ENCODE results near the gene COMT.
A peak's percentile ranks its signal among the peaks of the same experiment; 100 is the strongest.

COMT gene

GRCh38 chr22:19984201-19984753 lies 42.7 kb downstream of the COMT start:
- no peak for DNase-seq

GRCh38 chr22:19984851-19985811 lies 43.6 kb downstream of the COMT start:
- no peak for DNase-seq

- no peak for DNase-seq
These were observed 44.4 kb downstream of the COMT start for GRCh38 chr22:19986011-19986409.

GRCh38 chr22:19986410-19987341 lies 45.1 kb downstream of the COMT start:
- peak; percentile 74 to 81 for DNase-seq

GRCh38 chr22:19987394-19988306 lies 46.1 kb downstream of the COMT start:
- no peak for DNase-seq

GRCh38 chr22:19988331-19988808 lies 46.8 kb downstream of the COMT start:
- no peak for DNase-seq

GRCh38 chr22:19988965-19989724 lies 47.6 kb downstream of the COMT start:
- DNase-seq, result no peak

GRCh38 chr22:19989725-19990067 lies 48.1 kb downstream of the COMT start:
- DNase-seq, result no peak

GRCh38 chr22:19990188-19990587 lies 48.6 kb downstream of the COMT start:
- DNase-seq, result no peak

GRCh38 chr22:19990609-19991394 lies 49.2 kb downstream of the COMT start:
- no peak for DNase-seq

- DNase-seq, result no peak
These were observed 49.7 kb downstream of the COMT start for GRCh38 chr22:19991395-19991644.

- no peak for DNase-seq
These were observed 50.3 kb downstream of the COMT start for GRCh38 chr22:19991645-19992451.

GRCh38 chr22:19992481-19992911 lies 50.9 kb downstream of the COMT start:
- DNase-seq, result no peak

GRCh38 chr22:19992921-19993355 lies 51.4 kb downstream of the COMT start:
- DNase-seq, result no peak

- DNase-seq, result no peak
These were observed 52.4 kb downstream of the COMT start for GRCh38 chr22:19993926-19994325.

GRCh38 chr22:19994851-19995610 lies 53.5 kb downstream of the COMT start:
- DNase-seq, result no peak

GRCh38 chr22:19995611-19996339 lies 54.2 kb downstream of the COMT start:
- no peak for DNase-seq

- no peak for DNase-seq
These were observed 55.3 kb downstream of the COMT start for GRCh38 chr22:19996694-19997384.
